Ectodermal cell (in vitro differentiated cells): ENCODE results near the gene SNAP47.

Experiments
- H3K27ac ChIP-seq: 2 replicates; pipeline ENCODE4 v1.7.0; 2013; ENCODE audit warnings: mild to moderate bottlenecking, low read depth, low read length; ENCODE audit not compliant: insufficient read depth, poor library complexity, severe bottlenecking
- H3K27me3 ChIP-seq: 2 replicates; pipeline ENCODE4 v1.7.0; 2013; ENCODE audit warnings: mild to moderate bottlenecking, low read length; ENCODE audit not compliant: insufficient read depth, control insufficient read depth, poor library complexity, severe bottlenecking
- H3K36me3 ChIP-seq: one replicate; pipeline ENCODE4 v1.7.0; 2013; ENCODE audit warnings: low read length; ENCODE audit not compliant: control insufficient read depth, insufficient read depth
- H3K4me1 ChIP-seq: one replicate; pipeline ENCODE4 v1.7.0; 2013; ENCODE audit warnings: low read length; ENCODE audit not compliant: control insufficient read depth, insufficient read depth
- H3K4me3 ChIP-seq: 2 replicates; pipeline ENCODE4 v1.7.0; 2013; ENCODE audit warnings: low read depth, low read length, control low read depth; ENCODE audit not compliant: insufficient read depth
- H3K9me3 ChIP-seq: 2 replicates; pipeline ENCODE4 v1.7.0; 2013; ENCODE audit warnings: mild to moderate bottlenecking, low read length, moderate library complexity; ENCODE audit not compliant: control insufficient read depth
- WGBS, 2 experiments: methylation state at CpG; one replicate each; pipeline ENCODE4 v1.1.7; 2013; ENCODE audit warnings: missing lambda C conversion rate in 2 of 2; 5-methylcytosine and 5-hydroxymethylcytosine counted together

Gene SNAP47

GRCh38 chr1:227749225-227749624, 14.0 kb downstream of the SNAP47 start:
- no peak overlapping the region for H3K27ac ChIP-seq
- WGBS, 2 experiments: 94% methylated on average over 7 of the region's 7 CpGs
- no peak overlapping the region for H3K4me3 ChIP-seq
- H3K4me1 ChIP-seq: no peaks in the 10 kb centered on the region
- peaks cover 10% of the 10 kb centered on the region for H3K36me3 ChIP-seq
- no peaks in the 10 kb centered on the region for H3K9me3 ChIP-seq
- H3K27me3 ChIP-seq: no peaks in the 10 kb centered on the region

- Histone ChIP-seq H3K9me3 (no peaks in the 10 kb centered on the region), H3K4me3 (no peak overlapping the region), H3K36me3 (peaks cover 10% of the 10 kb centered on the region), H3K27ac (no peak overlapping the region), H3K4me1 (no peaks in the 10 kb centered on the region), H3K27me3 (no peaks in the 10 kb centered on the region)
- 93 to 94% methylated on average over 19 of the region's 19 CpGs for WGBS, 2 experiments
Observed at GRCh38 chr1:227749916-227750710, 14.9 kb downstream of the SNAP47 start.

DNA sequence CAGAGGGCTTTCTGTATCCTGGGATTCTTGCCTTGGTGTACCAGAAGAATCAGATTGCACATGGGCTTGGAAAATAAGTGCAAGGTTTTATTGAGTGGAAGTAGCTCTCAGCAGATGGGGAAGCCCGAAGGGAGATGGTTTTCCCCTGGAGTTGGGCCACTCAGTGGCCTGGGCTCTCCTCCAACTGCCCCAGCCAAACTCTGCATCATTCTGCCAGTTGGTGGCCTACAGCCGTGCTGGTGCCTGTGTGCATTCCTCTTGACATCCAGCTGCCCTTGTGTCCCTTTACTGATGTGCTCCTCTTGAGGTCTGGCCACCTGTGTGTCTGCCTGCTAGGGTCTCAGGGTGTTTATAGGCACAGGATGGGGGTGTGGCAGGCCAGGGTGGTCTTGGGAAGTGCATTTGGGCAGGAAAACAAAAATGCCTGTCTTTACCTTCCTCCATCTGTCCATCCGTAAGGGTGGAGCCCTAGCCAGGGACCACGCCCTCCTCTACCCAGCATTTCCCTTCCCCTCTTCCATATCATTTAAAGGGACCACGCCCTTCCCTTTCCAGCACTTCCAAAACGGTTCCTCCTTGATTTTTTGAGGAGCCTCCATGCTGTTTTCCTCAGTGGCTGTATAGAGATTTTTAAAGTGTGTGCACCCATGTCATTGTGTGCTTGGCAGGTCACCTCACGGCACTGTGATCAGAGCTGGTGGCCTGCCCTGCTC, 18.9 kb downstream of the SNAP47 start:
- H3K27ac ChIP-seq: no peak overlapping the region
- WGBS, 2 experiments: 89 to 94% methylated on average over 7 of the region's 7 CpGs
- H3K27me3 ChIP-seq: no peaks in the 10 kb centered on the region
- H3K9me3 ChIP-seq: no peaks in the 10 kb centered on the region
- H3K4me1 ChIP-seq: no peaks in the 10 kb centered on the region
- H3K4me3 ChIP-seq: no peak overlapping the region
- H3K36me3 ChIP-seq: peaks cover 11% of the 10 kb centered on the region

DNA sequence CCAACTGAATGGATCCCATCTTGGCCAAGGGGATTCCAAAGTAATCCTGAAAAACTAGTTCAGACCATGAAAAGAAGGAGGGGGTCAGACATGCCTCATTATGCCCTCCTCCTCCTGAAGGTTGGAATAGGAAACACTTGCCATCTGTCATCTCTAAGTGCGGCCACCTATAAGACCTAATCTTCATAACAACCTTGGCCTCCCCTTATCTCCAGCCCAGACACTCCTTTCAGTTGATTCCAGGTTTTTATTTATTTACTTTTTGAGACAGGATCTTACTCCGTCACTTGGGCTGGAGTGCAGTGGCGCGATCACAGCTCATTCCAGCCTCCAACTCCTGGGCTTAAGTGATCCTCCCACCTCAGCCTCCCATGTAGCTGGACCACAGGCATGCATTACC, 19.7 kb downstream of the SNAP47 start:
- Histone ChIP-seq H3K27me3 (no peaks in the 10 kb centered on the region), H3K4me3 (no peak overlapping the region), H3K27ac (no peak overlapping the region), H3K9me3 (no peaks in the 10 kb centered on the region), H3K36me3 (peaks cover 19% of the 10 kb centered on the region), H3K4me1 (no peaks in the 10 kb centered on the region)
- WGBS, 2 experiments: 94 to 96% methylated on average over 4 of the region's 4 CpGs

DNA sequence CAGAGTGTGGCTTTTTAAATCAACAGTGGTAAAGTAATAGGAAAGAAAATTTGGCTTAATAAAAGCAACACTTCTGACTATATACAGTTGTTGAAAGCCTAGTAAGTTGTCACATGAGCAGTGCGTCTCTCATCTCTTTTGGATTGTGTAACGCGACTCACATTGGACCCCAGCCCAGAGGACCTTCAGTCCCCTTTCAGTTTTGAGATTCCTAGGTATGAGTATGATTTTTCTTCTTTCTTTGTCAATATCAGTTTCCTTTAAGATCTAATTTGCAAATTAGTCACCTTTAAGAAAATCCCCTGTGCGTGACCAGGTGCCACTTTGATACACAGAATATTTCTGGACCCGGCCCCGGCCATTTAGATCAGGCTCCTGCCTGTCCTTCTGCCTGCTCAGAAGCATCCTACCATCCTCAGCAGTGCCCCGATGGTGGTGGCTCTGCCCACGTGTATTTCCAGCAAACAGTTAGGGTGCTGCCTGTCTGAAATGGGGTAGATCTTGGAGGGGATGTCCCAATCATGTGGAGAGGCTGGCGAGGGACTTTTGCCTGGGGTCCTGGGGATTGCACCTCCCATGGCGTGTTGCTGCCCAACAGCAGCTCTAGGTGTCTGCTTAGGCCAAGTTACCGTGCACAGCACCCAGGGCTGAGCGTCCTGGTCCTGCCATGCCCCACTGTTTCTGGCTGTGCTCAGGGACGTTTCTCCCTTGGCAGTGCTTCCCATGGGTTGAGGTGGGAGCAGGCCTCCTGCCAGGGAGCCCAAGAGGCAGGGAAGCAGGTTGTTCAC, 21.1 kb downstream of the SNAP47 start:
- H3K27me3 ChIP-seq: no peaks in the 10 kb centered on the region
- no peak overlapping the region for H3K4me3 ChIP-seq
- no peaks in the 10 kb centered on the region for H3K9me3 ChIP-seq
- WGBS, 2 experiments: 95 to 97% methylated on average over 13 of the region's 13 CpGs
- H3K4me1 ChIP-seq: no peaks in the 10 kb centered on the region
- H3K27ac ChIP-seq: no peak overlapping the region
- peaks cover 22% of the 10 kb centered on the region for H3K36me3 ChIP-seq

DNA sequence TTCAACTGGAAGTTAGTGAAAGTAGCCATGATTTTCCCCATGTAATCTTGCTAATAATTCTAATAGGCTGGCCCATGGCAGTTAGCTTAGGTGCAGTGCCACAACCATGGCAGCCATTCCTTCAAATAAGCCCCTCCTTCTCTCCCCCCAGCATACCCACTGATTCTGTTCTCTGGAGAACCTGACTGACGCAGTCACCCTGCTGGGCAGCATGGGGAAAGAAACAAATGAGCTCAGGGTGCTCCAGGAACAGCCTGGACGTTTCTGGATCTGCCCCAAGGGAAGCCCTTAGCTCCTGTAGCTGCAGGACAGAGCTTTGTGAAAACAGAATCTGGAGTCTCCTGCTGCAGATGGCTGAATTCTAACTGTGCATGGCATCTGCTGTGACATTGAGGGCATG, 22.5 kb downstream of the SNAP47 start:
- 77 to 81% methylated on average over 2 of the region's 2 CpGs for WGBS, 2 experiments
- Histone ChIP-seq H3K9me3 (no peaks in the 10 kb centered on the region), H3K27me3 (no peaks in the 10 kb centered on the region), H3K27ac (no peak overlapping the region), H3K36me3 (peaks cover 25% of the 10 kb centered on the region), H3K4me1 (no peaks in the 10 kb centered on the region), H3K4me3 (no peak overlapping the region)

- no peaks in the 10 kb centered on the region for H3K4me1 ChIP-seq
- H3K36me3 ChIP-seq: peaks cover 25% of the 10 kb centered on the region
- 94 to 96% methylated on average over 6 of the region's 6 CpGs for WGBS, 2 experiments
- no peaks in the 10 kb centered on the region for H3K9me3 ChIP-seq
- no peak overlapping the region for H3K4me3 ChIP-seq
- no peaks in the 10 kb centered on the region for H3K27me3 ChIP-seq
- no peak overlapping the region for H3K27ac ChIP-seq
Observed at GRCh38 chr1:227758366-227758765, 23.1 kb downstream of the SNAP47 start.

- Histone ChIP-seq H3K4me3 (no peak overlapping the region), H3K27ac (no peak overlapping the region), H3K36me3 (peaks cover 25% of the 10 kb centered on the region), H3K27me3 (no peaks in the 10 kb centered on the region), H3K4me1 (no peaks in the 10 kb centered on the region), H3K9me3 (no peaks in the 10 kb centered on the region)
- WGBS, 2 experiments: 93 to 94% methylated on average over 15 of the region's 15 CpGs
Observed at GRCh38 chr1:227759341-227760300, 24.4 kb downstream of the SNAP47 start.

- Histone ChIP-seq H3K4me1 (no peaks in the 10 kb centered on the region), H3K4me3 (no peak overlapping the region), H3K36me3 (peaks cover 25% of the 10 kb centered on the region), H3K9me3 (no peaks in the 10 kb centered on the region), H3K27me3 (no peaks in the 10 kb centered on the region), H3K27ac (no peak overlapping the region)
- WGBS, 2 experiments: 92 to 95% methylated on average over 9 of the region's 9 CpGs
Observed at GRCh38 chr1:227760377-227760776, 25.1 kb downstream of the SNAP47 start.
